DOHH2 (cell line): Measurements from ENCODE around the gene CHST10.
"Not testable (repeated sequence)": the region's sequence is repeated elsewhere in the genome, so short reads cannot be mapped to it uniquely, and the experiment has no call there.

Experiments used
- CTCF ChIP-seq: fragments of 200-600 bp; sonication (generic); IDR thresholded peaks from one replicate; pipeline ENCODE4 v1.5.1; 2014; ENCODE audit warnings: antibody characterized with exemption, mild to moderate bottlenecking, low read depth, low read length; ENCODE audit not compliant: poor library complexity, severe bottlenecking
- EZH2phosphoT487 ChIP-seq: fragments of 200-600 bp; sonication (generic); IDR thresholded peaks from 2 replicates; pipeline ENCODE4 v1.6.1; 2017; ENCODE audit warnings: borderline replicate concordance, mild to moderate bottlenecking, antibody characterized with exemption, low read length, moderate library complexity, mixed read lengths

DNA sequence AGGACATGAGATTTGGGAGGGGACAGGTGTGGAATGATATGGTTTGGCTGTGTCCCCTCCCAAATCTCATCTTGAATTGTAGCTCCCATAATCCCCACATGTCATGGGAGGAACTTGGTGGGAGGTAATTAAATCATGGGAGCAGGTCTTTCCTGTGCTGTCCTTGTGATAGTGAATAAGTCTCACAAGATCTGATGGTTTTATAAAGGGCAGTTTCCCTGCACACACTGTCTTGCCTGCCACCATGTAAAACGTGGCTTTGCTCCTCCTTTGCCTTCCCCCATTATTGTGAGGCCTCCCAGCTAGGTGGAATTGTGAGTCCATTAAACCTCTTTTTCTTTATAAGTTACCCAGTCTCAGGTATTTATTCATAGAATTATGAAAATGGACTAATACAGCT, 72.3 kb downstream of the CHST10 start:
- TF ChIP-seq CTCF, EZH2phosphoT487: not testable (repeated sequence)
